Esophagus muscularis mucosa (tissue), 4 donors: ENCODE measurements around the gene USHBP1. TPM values are rescaled to one million over a fixed set of nuclear protein-coding genes. Genes with fewer than 3 reads are reported as not detected.
"Not testable (repeated sequence)": the region's sequence is repeated elsewhere in the genome, so short reads cannot be mapped to it uniquely, and the experiment has no call there.

ENCODE experiments used
- DNase-seq: peaks from one replicate; pipeline ENCODE4 v3.0.0-alpha.2; 2017; ENCODE audit errors: extremely low spot score
- H3K27ac ChIP-seq, 4 donors: fragments of 200-600 bp; sonication (generic); replicated peaks in 1 of 4; 1 replicate in 3 of 4; 2 replicates in 1 of 4; pipeline ENCODE4 v1.5.1; 2016 to 2019; ENCODE audit warnings: mild to moderate bottlenecking in 1 of 4
- H3K27me3 ChIP-seq, 4 donors: fragments of 200-600 bp; sonication (generic); one replicate each; pipeline versions ENCODE4 v1.5.1 to v1.6.0; 2016 to 2019
- H3K36me3 ChIP-seq, 4 donors: fragments of 200-600 bp; sonication (generic); one replicate each; pipeline ENCODE4 v1.5.1; 2016 to 2019
- H3K4me1 ChIP-seq, 4 donors: fragments of 200-600 bp; sonication (generic); one replicate each; pipeline ENCODE4 v1.5.1; 2016 to 2019
- H3K4me3 ChIP-seq, 4 donors: fragments of 200-600 bp; sonication (generic); 1 replicate in 2 of 4; 2 replicates in 2 of 4; pipeline ENCODE4 v1.5.1; 2016 to 2019; ENCODE audit warnings: mild to moderate bottlenecking in 4 of 4, moderate library complexity in 1 of 4
- H3K9me3 ChIP-seq, 4 donors: fragments of 200-600 bp; sonication (generic); 1 replicate in 3 of 4; 2 replicates in 1 of 4; pipeline ENCODE4 v1.5.1; 2016 to 2019
- EP300 ChIP-seq: sonication (generic); formaldehyde crosslinking; IDR thresholded peaks from one replicate; pipeline ENCODE4 v1.6.1; 2017; ENCODE audit warnings: antibody characterized with exemption
- POLR2A ChIP-seq: fragments of 450-650 bp; IDR thresholded peaks from one replicate; pipeline ENCODE4 v1.6.1; 2017; ENCODE audit warnings: antibody characterized with exemption, moderate library complexity, mild to moderate bottlenecking, low read depth
- POLR2AphosphoS5 ChIP-seq, 2 donors: sonication (generic); formaldehyde crosslinking; IDR thresholded peaks; one replicate each; pipeline ENCODE4 v1.6.1; 2017; ENCODE audit warnings: antibody characterized with exemption in 2 of 2
- WGBS: methylation state at CpG from one replicate; pipeline ENCODE4 v1.1.5; 2018; 5-methylcytosine and 5-hydroxymethylcytosine counted together
- intact Hi-C: fragments of 100-400 bp; cut with DNase I; formaldehyde crosslinking; loops from one replicate; pipeline ENCODE4 v1.15.1; 2023
- total RNA-seq, 4 donors: library from RNA; depleted of rRNA; stranded (reverse); fragments of >200 nt; gene quantifications; one replicate each; pipeline versions ENCODE4 v1.1.0 to v1.2.1, GENCODE V29; 2016
- TF ChIP-seq, protein P1 (sequence below), 3 experiments: fragments of 200-600 bp in 2 of 3; fragments of 450-650 bp in 1 of 3; sonication (generic) in 2 of 3; IDR thresholded peaks; one replicate each; pipeline ENCODE4 v1.5.1; 2017 to 2019; ENCODE audit warnings: antibody characterized with exemption in 3 of 3, mild to moderate bottlenecking in 2 of 3, moderate library complexity in 1 of 3

USHBP1 gene
- total RNA-seq, 4 donors from 2014 or later, result 2.2 to 12.0 (median 6.3) TPM

DNA sequence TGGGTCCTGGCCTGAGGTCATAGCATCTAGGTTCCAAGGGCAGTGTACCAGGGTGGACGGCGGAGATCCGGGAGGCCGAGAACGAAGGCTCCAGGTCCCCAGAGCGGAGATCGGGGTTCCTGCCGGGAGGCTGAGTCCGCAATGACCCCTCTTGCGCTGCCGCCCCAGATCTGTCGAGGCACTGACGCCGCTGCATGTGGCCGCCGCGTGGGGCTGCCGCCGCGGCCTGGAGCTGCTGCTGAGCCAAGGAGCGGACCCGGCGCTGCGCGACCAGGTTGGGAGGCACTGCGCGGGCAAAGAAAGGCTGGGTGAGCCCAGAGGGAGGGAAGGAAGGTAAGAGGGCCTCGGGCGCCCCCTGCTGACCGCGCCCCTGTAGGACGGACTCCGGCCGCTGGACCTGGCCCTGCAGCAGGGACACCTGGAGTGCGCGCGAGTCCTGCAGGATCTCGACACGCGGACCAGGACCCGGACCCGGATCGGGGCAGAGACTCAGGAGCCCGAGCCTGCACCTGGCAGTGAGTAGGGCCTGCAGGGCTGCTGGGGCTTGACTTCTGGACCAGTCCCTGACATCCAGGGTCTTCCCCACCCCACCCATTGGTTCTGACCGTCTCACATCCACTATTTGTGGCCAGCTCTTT lies 18.1 kb upstream of the USHBP1 start:
- H3K9me3 ChIP-seq, result no peaks in the 10 kb centered on the region
- H3K36me3 ChIP-seq, result peaks cover 6 to 24% (median 17%) of the 10 kb centered on the region in 4 donors
- intact Hi-C loops, result loop anchor here (1.0 to 2.0 kb wide), 2 partner anchors 77 to 216 kb away; no protein-coding TSS in a partner anchor
- H3K4me3 ChIP-seq, result peak overlapping the region; percentile 35 to 57 (median 48)
- peaks cover 14 to 20% (median 18%) of the 10 kb centered on the region in 4 donors for H3K4me1 ChIP-seq
- peak; percentile 96 for DNase-seq
- peak in 1 of 2 donors; percentile 34 for TF ChIP-seq POLR2AphosphoS5 (IDR thresholded peaks at IDR 0.05)
- no peak for TF ChIP-seq POLR2A
- TF ChIP-seq, protein P1, sequence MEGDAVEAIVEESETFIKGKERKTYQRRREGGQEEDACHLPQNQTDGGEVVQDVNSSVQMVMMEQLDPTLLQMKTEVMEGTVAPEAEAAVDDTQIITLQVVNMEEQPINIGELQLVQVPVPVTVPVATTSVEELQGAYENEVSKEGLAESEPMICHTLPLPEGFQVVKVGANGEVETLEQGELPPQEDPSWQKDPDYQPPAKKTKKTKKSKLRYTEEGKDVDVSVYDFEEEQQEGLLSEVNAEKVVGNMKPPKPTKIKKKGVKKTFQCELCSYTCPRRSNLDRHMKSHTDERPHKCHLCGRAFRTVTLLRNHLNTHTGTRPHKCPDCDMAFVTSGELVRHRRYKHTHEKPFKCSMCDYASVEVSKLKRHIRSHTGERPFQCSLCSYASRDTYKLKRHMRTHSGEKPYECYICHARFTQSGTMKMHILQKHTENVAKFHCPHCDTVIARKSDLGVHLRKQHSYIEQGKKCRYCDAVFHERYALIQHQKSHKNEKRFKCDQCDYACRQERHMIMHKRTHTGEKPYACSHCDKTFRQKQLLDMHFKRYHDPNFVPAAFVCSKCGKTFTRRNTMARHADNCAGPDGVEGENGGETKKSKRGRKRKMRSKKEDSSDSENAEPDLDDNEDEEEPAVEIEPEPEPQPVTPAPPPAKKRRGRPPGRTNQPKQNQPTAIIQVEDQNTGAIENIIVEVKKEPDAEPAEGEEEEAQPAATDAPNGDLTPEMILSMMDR (IDR thresholded peaks at IDR 0.05), result peak; percentile 91 to 96 (median 95)
- WGBS, result 11% methylated on average over 14 of the region's 45 CpGs
- H3K27ac ChIP-seq, result no peak overlapping the region
- H3K27me3 ChIP-seq, result peaks cover 0 to 29% (median 12%) of the 10 kb centered on the region in 4 donors

DNA sequence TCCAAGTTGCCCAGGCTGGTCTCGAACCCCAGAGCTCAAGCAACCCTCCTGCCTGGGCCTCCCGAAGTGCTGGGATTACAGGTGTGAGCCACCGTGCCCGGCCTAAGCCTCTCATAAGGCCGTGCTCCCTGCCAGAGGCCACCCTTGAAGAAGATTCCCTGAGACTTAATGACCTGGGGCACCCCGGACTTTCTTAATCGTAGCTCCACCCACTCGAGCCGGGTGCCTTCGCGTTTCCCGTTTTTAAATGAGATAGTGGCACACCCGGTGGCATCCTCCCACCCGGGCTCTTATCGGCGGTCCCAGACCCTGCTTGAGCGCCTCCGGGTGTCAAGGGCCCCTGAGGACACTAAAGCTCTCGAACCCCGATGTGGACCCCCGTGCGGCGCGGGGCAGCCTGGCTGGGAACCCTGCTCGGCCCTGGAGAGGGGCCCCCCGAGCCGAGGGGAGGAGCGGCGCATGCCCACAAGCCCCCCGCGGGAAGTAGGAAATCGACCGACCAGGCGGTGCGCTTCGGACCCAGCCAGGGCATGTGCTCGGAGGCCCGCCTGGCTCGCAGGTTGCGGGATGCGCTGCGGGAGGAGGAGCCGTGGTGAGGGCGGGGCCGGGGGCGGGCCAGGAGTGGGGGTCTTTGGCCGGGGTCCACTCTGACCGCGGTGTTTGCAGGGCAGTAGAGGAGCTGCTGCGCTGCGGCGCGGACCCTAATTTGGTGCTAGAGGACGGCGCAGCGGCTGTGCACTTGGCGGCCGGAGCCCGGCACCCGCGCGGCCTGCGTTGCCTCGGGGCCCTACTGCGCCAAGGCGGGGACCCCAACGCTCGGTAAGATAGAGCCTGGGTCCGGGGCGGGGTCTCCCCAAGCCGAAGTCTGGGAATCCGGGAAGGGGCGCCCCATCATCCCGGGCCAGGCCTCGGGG lies 17.1 kb upstream of the USHBP1 start, which contains the start of gene ANKLE1:
Gene ANKLE1, plus strand, starts transcription at position 511 of the 914 bp plus-strand sequence. Its CDS starts 20 bp downstream, at position 531.
- Histone ChIP-seq H3K36me3 (peaks cover 6 to 34% (median 27%) of the 10 kb centered on the region in 4 donors), H3K4me1 (peaks cover 14 to 20% (median 18%) of the 10 kb centered on the region in 4 donors), H3K9me3 (no peaks in the 10 kb centered on the region), H3K4me3 (peak within 1 kb of the TSS; percentile 35 to 57 (median 48)), H3K27ac (no peak within 1 kb of the TSS), H3K27me3 (peaks cover 0 to 29% (median 12%) of the 10 kb centered on the region in 4 donors)
- TF ChIP-seq POLR2AphosphoS5 (IDR thresholded peaks at IDR 0.05) (no peak), EP300 (no peak), POLR2A (no peak)
- TF ChIP-seq, protein P1 (IDR thresholded peaks at IDR 0.05), result no peak
- intact Hi-C loops, result loop anchor here (1.0 to 2.0 kb wide), 2 partner anchors 76 to 215 kb away; no protein-coding TSS in a partner anchor
- 8% methylated on average over 49 of the region's 75 CpGs for WGBS
- DNase-seq, result no peak

DNA sequence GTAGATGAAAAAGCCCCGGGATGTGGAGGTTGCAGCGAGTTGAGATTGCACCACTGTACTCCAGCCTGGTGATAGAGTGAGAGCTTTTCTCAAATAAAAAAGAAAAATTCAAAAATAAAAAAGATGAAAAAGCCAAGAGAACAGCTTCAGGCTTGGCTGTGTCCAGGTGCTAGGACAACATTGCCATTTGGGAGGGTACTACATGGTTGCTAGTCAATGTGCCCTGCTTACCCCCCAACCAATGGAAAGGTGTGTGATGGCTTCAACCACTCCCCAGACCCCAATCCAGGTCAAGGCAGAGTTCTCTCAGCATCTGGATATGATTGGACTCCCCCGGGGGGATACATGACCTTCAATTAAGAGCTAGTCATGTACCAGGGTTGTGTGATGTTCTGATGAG lies 14.9 kb upstream of the USHBP1 start:
- Histone ChIP-seq H3K4me1 (peaks cover 14 to 20% (median 18%) of the 10 kb centered on the region in 4 donors), H3K36me3 (peaks cover 19 to 56% (median 49%) of the 10 kb centered on the region in 4 donors), H3K27ac (no peak overlapping the region), H3K9me3 (no peaks in the 10 kb centered on the region), H3K27me3 (peaks cover 0 to 29% (median 12%) of the 10 kb centered on the region in 4 donors), H3K4me3 (no peak overlapping the region)
- DNase-seq, result no peak
- WGBS, result 93% methylated on average over 3 of the region's 3 CpGs
- TF ChIP-seq POLR2AphosphoS5 (IDR thresholded peaks at IDR 0.05), result no peak
- TF ChIP-seq, protein P1 (IDR thresholded peaks at IDR 0.05), result no peak
- TF ChIP-seq POLR2A, result no peak
- no peak for TF ChIP-seq EP300
- intact Hi-C loops, result no loop called here

DNA sequence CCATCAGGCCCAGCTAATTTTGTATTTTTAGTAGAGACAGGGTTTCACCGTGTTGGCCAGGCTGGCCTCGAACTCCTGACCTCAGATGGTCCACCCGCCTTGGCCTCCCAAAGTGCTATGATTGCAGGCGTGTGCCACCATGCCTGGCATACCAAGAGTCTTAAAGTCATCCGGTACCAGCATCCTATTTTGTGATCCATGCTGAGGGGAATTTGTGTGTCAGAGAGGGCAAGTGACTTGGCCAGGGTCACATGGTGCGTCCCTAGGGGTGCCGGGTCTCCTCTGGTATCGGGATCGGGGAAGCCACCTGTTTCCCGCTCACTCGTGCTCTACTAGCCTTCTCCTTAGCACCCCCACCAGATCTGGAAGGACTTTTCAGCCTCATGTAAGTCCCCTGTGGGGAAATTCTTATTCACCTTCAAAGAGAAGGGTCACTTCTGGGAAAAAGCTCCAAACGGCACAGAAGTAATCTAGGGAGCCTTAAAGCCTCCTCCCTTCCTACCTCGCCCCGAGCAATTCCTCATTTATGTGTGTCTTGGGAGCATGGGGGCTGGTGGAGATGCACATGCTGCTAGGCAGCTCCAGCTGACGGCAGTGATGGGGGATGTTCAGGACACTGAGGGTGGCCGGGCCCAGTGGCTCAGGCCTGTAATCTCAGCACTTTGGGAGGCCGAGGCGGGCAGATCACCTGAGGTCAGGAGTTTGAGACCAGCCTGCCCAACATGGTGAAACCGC lies 11.1 kb upstream of the USHBP1 start:
- Histone ChIP-seq H3K4me3 (no peak overlapping the region), H3K36me3 (peaks cover 53 to 94% (median 85%) of the 10 kb centered on the region in 4 donors), H3K27me3 (peaks cover 0 to 1% (median 0%) of the 10 kb centered on the region in 4 donors), H3K9me3 (no peaks in the 10 kb centered on the region), H3K4me1 (no peaks in the 10 kb centered on the region), H3K27ac (no peak overlapping the region)
- DNase-seq, result no peak
- intact Hi-C loops, result no loop called here
- TF ChIP-seq POLR2A, result no peak
- TF ChIP-seq EP300, result no peak
- no peak for TF ChIP-seq POLR2AphosphoS5 (IDR thresholded peaks at IDR 0.05)
- TF ChIP-seq, protein P1 (IDR thresholded peaks at IDR 0.05), result no peak
- 95% methylated on average over 15 of the region's 19 CpGs for WGBS

DNA sequence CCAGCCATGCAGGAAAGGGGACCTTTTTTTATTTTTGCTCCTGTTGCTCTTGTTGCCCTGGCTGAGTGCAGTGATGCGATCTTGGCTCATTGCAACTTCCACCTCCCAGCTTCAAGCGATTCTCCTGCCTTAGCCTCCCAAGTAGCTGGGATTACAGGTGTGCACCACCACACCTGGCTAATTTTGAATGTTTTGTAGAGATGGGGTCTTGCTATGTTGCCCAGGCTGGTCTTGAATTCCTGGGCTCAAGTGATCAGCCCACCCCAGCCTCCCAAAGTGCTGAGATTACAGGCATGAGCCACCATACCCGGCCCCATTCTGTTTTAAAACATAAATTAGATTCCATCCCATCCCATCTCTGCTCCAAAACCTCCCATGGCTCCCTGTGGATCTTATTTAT lies 10.3 kb upstream of the USHBP1 start:
- H3K9me3 ChIP-seq, intact Hi-C loops, H3K27me3 ChIP-seq, DNase-seq, H3K4me3 ChIP-seq, H3K4me1 ChIP-seq, H3K27ac ChIP-seq: not testable (repeated sequence)
- WGBS, result 98% methylated on average over 3 of the region's 3 CpGs
- peaks cover 59 to 100% (median 92%) of the 10 kb centered on the region in 4 donors for H3K36me3 ChIP-seq
